Measurements from ENCODE around the gene PTPN1.
"Not testable (repeated sequence)": the region's sequence is repeated elsewhere in the genome, so short reads cannot be mapped to it uniquely, and the experiment has no call there.

PTPN1 gene

GRCh38 chr20:50595988-50596693, 86.0 kb downstream of the PTPN1 start:
- DNase-seq, result no peak

DNA sequence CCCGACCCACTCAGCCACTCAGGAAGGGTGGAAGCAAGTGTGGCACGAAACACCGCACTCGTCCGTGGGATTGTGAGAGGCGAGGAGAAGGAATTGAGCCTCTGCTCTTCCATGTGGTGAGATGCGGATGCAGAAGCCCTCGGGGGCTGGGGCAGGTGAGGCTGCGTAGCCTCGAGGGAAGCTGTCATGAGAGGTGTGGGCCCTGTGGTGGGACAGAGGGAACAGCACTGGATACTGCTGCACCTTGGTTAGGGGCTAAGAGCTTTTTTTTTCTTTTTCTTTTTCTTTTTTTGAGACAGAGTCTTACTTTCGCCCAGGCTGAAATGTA, 86.5 kb downstream of the PTPN1 start:
- no peak for DNase-seq

DNA sequence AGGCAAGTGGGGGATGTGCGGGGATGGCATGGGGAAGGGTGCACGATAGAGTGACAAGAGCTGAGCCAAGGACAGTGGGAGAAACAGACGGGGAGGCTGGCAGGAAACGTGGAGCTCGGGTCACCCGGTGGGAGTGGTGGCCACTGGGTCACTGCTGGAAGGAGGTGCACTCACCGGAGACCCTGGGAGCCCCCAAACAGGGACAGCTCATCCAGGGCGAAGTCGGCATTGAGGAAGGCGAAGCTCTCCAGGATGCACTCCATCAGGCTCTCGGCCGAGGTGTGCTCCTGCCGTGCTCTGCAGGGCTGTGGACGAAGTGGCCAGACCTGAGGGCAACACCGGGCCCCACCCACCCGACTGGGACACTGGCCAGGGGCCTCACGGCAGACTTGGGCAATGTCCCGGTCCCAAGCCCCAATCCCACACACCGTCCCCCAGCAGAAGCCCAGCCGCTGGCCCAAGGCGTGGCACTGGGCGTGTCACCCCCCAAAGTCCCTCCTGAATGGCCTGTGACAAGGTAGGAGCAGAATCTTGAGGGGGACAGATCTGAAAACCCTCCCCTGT, 87.3 kb downstream of the PTPN1 start:
- no peak for DNase-seq

GRCh38 chr20:50598074-50598473, 87.9 kb downstream of the PTPN1 start:
- no peak for DNase-seq

DNA sequence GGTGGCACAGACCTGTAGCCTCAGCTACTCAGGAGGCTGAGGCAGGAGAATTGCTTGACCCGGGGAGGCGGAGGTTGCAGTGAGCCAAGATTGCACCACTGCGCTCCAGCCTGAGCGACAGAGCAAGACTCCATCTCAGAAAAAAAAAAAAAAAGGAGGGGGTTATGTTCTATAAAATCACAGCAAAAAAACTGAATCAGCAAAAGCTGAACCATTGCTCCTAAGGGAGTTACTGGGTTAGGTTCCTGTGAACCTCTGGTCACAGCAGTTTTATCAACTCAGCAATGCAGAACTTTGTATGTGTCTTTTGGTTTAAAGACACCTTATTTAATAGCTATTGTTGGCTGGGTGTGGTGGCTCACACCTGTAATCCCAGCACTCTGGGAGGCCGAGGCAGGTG, 88.6 kb downstream of the PTPN1 start:
- not testable (repeated sequence) for DNase-seq

GRCh38 chr20:50600281-50600895, 90.2 kb downstream of the PTPN1 start:
- no peak for DNase-seq

GRCh38 chr20:50601511-50602431, 91.6 kb downstream of the PTPN1 start:
- DNase-seq, result peak; percentile 95

- no peak for DNase-seq
Observed at GRCh38 chr20:50602432-50603088, 92.4 kb downstream of the PTPN1 start.

- no peak for DNase-seq
Observed at GRCh38 chr20:50604451-50604850, 94.3 kb downstream of the PTPN1 start.

DNA sequence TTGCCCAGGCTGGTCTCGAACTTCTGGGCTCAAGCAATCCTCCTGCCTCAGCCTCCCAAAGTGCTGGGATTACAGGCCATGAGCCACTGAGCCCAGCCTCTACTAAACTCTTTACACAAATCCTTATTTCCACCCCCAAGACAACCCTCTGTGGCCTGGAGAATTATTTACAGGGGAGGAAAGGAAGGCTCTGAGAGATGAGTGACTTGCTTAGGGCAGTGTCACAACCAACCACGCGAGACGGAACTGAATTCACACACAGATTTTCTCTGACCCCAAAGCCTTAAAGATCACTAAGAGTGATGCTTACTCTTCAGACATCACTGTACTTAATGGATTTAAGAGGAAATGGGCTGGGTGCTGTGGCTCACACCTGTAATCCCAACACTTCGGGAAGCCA, 95.0 kb downstream of the PTPN1 start:
- DNase-seq, result no peak

GRCh38 chr20:50607436-50607835, 97.3 kb downstream of the PTPN1 start:
- no peak for DNase-seq

DNA sequence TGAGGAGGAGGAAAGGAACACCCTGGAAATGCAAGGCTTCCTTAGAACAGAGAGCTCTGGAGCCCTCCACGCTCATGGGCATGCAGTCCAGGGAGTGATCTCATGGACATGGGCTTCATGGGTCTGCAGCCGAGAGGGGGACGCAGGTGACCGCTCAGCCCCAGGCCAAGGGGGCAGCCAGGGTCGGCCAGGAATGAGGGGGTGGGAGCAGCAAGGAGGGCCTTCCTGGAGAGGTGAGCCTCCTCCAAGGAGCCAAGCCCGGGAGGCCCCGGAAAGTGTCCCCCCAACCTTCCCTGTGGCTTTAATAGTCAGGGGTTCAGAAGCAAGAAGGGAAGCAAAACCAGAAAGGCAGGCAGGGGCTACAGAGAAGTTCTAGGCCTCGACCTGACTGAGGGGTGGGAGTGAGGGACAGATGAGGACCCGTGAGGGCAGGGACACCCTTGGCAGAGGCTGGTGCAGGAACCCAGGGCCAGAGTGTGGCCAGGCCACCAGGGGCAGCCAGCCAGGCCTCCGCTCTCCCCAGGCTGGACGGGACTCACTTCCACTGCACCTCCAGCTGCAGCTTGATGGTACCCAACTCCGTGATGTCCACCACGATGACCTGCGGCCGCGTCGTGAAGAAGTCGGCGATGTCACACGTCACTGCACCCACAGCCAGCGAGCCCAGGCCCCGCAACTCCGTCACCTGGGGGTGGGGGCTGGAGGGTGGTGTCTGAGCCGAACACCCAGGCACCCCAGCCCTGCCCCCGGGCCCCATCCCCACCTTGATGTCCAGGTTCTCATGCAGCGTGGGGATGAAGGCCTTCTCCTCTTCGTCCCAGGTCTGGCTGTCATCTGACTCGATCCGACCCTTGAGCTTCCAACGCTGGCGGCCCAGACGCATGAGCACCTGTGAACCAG, 97.9 kb downstream of the PTPN1 start:
- DNase-seq, result no peak

DNA sequence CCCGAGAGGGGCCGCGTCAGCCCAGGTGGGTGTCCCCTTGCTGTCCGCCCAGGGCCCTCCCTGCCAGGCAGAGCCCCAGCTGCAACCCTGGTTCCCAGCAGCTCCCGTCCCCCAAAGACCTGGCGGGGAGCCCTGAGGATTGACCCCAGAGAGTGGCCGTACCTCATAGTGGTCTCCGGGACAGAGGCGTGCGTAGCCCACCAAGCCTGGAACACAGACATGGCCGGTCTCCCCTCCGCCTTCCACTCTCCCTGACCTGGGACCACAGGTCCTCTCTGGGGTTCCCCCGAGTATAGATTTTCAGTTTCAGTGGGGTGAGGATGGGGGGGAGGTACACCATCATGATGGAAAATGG, 98.5 kb downstream of the PTPN1 start:
- no peak for DNase-seq

DNA sequence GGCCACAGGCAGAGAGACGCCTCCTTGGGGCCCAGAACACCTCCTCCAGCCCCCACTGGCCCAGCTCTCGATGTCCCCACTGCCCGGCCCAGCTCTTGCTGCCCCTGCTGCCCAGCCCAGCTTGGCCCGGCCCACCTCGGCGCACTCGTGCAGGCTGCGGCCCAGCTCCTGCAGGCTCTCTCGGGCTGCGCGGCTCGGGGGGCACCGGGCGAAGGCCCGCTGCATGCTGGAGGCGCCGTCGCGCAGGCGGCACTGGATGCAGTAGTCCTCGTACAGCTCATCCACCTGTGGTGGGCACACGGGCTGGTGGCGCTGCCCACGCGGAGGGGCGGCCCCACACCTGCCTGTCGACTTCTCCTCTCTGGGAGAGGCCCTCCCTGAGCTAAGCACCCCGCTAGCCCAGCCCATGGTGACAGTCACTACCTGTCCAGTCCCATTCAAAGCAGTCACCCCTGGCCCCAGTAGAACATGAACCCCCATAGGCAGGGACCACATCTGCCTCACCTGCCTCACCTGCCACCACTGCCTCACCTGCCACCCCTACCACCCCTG, 99.3 kb downstream of the PTPN1 start:
- DNase-seq, result no peak

DNA sequence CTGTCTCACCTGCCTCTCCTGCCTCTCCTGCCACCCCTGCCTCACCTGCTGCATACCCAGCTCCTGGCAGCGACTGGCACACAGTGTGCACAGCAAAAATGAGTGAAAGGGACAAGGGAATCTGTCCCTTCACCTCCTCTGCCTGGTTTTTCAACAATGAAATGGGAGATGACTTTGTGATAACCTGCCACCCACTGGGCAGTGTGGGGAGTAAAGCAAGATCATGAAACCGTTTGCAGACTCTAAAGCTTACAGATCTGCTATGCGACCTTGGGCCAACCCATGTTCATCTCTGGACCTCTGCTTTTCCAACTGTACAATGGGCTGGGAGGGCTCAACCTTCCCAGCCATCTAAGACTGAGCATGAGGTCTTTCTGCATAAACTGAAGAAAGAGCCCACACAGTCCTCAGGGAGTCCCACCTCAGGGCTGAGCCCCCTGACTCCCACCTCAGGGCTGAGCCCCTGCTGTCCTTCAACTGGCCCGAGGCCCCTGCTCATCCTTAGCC, 100.1 kb downstream of the PTPN1 start:
- DNase-seq, result no peak

- DNase-seq, result no peak
Observed at GRCh38 chr20:50611128-50611810, 101.1 kb downstream of the PTPN1 start.

GRCh38 chr20:50613438-50614169, 103.4 kb downstream of the PTPN1 start:
- DNase-seq, result no peak

- no peak for DNase-seq
Observed at GRCh38 chr20:50615407-50615806, 105.2 kb downstream of the PTPN1 start.

DNA sequence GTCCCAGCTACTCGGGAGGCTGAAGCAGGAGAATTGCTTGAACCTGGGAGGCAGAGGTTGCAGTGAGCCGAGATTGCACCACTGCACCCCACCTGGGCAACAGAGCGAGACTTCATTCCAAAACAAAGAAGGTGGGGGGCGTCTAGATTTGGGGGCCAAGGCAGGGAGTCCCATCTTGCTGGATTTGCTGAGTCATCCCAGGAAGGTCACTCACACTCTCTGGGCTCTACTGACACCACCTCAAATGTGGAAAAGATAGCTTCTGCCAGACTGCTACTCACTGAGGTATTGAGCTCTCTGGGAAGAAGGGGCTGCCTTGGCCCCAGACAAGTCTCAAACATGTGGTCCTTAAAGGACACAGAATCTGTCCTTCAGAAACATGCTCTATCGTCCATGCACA, 106.8 kb downstream of the PTPN1 start:
- DNase-seq, result no peak

GRCh38 chr20:50618537-50618936, 108.4 kb downstream of the PTPN1 start:
- no peak for DNase-seq

All from NCI-H526 treated with DMSO at 0.1 percent for 48 hours (cell line).